Mesothelial cell of epicardium (in vitro differentiated cells): ENCODE measurements around the gene SMOC1. TPM values are rescaled to one million over a fixed set of nuclear protein-coding genes. Genes with fewer than 3 reads are reported as not detected.

ENCODE experiments used
- DNase-seq, 2 experiments: peaks; one replicate each; pipeline ENCODE4 v3.0.0; 2021; ENCODE audit warnings: low spot score in 2 of 2; ENCODE audit not compliant: unreplicated experiment in 2 of 2
- H3K27ac Mint-ChIP-seq: 2 replicates; pipeline ENCODE4 v1.8.0; 2021; ENCODE audit warnings: mixed read lengths
- H3K27me3 Mint-ChIP-seq: 2 replicates; pipeline ENCODE4 v1.8.0; 2021; ENCODE audit warnings: low read depth, mixed read lengths
- H3K36me3 Mint-ChIP-seq: 2 replicates; pipeline ENCODE4 v1.8.0; 2021; ENCODE audit warnings: mixed read lengths
- H3K4me1 Mint-ChIP-seq: 2 replicates; pipeline ENCODE4 v1.8.0; 2021; ENCODE audit warnings: mixed read lengths
- H3K4me3 Mint-ChIP-seq: 2 replicates; pipeline ENCODE4 v1.8.0; 2021; ENCODE audit warnings: mild to moderate bottlenecking, moderate library complexity, mixed read lengths
- H3K9me3 Mint-ChIP-seq: 2 replicates; pipeline ENCODE4 v1.8.0; 2021; ENCODE audit warnings: mixed read lengths
- total RNA-seq: library from RNA; stranded (reverse); gene quantifications from 3 replicates; pipeline ENCODE4 v1.2.1, GENCODE V29; 2021
- TF ChIP-seq, protein P1 (sequence below): fragments of 200-600 bp; sonication (generic); IDR thresholded peaks from one replicate; pipeline ENCODE4 v1.5.0; 2021; ENCODE audit warnings: antibody characterized with exemption; ENCODE audit not compliant: unreplicated experiment

The SMOC1 gene
- total RNA-seq, 1 donor from 2014 or later: 1.5 TPM

DNA sequence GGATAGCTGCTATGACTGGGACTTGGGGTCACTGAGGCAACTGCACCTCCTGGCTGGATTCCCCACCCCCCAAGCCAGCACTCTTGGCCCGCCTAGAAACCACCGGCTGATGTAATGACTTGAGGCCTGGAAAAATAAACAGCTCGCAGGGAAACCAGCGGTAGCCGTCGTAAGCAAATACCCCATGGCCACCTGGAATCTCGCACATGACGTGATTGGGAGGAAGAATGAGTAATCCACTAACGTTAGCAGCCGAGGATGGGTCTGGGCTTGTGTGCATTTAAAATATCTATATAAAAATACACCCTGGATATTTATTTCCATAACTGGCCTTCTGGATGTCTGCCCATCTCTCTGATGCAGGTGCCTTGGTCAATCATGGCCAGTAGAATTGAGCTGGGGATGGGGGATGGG lies 120.1 kb downstream of the SMOC1 start:
- no peak for DNase-seq
- Mint-ChIP-seq H3K4me1 (peaks cover 3% of the 10 kb centered on the region), H3K36me3 (no peaks in the 10 kb centered on the region), H3K9me3 (no peaks in the 10 kb centered on the region), H3K27me3 (peaks cover 19% of the 10 kb centered on the region), H3K27ac (no peak overlapping the region), H3K4me3 (no peak overlapping the region)
- TF ChIP-seq, protein P1, sequence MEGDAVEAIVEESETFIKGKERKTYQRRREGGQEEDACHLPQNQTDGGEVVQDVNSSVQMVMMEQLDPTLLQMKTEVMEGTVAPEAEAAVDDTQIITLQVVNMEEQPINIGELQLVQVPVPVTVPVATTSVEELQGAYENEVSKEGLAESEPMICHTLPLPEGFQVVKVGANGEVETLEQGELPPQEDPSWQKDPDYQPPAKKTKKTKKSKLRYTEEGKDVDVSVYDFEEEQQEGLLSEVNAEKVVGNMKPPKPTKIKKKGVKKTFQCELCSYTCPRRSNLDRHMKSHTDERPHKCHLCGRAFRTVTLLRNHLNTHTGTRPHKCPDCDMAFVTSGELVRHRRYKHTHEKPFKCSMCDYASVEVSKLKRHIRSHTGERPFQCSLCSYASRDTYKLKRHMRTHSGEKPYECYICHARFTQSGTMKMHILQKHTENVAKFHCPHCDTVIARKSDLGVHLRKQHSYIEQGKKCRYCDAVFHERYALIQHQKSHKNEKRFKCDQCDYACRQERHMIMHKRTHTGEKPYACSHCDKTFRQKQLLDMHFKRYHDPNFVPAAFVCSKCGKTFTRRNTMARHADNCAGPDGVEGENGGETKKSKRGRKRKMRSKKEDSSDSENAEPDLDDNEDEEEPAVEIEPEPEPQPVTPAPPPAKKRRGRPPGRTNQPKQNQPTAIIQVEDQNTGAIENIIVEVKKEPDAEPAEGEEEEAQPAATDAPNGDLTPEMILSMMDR: no peak

DNA sequence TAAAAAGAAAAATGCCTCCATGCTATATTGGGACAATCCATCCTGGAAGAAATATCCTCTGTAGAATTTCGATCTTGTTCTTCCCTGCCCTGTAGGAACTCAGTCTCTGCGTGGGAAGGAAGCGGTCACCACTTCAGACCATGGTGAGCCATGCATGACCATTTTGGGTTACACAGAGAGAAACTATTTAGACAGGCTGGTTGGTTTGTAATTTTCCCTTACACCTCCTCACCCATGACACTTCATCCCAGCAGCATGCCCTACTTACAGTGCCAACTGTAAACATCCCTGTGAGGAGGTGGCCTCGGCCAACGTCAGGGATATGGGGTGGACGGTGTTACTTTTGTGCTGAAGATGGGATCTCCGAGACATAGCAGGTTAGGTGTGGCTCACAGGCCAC lies 121.4 kb downstream of the SMOC1 start:
- Mint-ChIP-seq H3K4me1 (peaks cover 6% of the 10 kb centered on the region), H3K27ac (no peak overlapping the region), H3K36me3 (no peaks in the 10 kb centered on the region), H3K9me3 (no peaks in the 10 kb centered on the region), H3K27me3 (peaks cover 11% of the 10 kb centered on the region), H3K4me3 (no peak overlapping the region)
- TF ChIP-seq, protein P1: no peak
- DNase-seq: no peak

DNA sequence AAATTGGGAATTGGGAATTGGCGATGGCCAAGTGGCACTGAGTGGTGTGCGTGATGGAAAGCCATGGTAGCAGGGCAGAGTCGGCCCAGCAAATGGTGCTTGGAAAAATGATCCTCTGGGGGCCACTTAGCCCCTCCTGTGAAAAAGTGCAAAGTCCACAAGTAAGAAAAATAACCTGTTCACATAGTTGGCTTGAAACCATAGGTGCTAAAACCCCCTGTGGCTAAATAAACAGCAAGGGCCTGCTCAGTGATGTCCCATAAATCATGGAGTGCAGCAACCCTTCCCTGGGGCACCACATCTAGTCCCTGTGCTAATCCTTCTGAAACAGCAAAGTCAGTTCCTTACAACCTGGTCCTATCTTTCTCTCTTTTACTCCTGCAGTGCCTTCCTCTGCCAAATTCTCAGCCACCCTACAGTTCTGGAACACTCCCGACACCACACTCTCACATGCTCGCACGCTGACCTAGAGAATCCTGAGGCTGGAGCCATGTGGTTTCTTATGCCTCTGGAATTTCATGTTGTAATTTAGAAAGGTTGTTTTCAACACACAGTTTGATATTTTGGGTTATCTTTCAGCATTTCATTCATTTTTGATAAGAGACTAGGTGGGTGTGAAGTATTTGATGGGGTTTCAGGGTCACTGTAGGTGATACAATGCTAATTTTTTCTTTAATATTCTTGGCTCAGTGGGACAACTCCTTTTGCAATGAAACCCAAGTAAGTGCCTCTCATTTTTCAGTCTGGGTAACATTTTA lies 123.6 kb downstream of the SMOC1 start:
- Mint-ChIP-seq H3K27ac (no peak overlapping the region), H3K4me3 (no peak overlapping the region), H3K4me1 (peaks cover 9% of the 10 kb centered on the region), H3K9me3 (no peaks in the 10 kb centered on the region), H3K36me3 (no peaks in the 10 kb centered on the region), H3K27me3 (peaks cover 3% of the 10 kb centered on the region)
- no peak for DNase-seq
- TF ChIP-seq, protein P1: no peak

DNA sequence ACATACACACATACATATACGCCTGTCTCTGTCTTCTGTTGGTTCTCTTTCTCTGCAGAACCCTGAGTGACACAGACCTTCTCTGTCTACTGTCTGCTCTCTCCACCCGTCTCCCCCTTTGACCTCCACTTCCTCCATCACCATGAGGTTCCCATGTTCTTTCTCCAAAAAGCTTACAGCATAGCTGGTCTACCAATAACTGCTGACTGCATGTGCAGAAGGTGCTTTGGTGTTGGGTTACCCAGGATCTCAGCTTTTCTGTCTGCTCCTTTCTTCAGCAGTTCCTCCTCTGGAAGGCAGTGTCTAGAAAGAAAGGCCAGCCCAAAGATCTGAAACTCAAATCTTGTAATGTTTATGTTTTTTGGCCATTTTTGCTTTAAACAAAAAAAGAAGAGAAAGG lies 125.6 kb downstream of the SMOC1 start:
- no peaks in the 10 kb centered on the region for H3K9me3 Mint-ChIP-seq
- no peaks in the 10 kb centered on the region for H3K36me3 Mint-ChIP-seq
- peaks cover 22% of the 10 kb centered on the region for H3K4me1 Mint-ChIP-seq
- peaks cover 3% of the 10 kb centered on the region for H3K27me3 Mint-ChIP-seq
- H3K27ac Mint-ChIP-seq: peak overlapping the region; percentile 14
- H3K4me3 Mint-ChIP-seq: no peak overlapping the region
- TF ChIP-seq, protein P1: no peak
- DNase-seq: no peak

DNA sequence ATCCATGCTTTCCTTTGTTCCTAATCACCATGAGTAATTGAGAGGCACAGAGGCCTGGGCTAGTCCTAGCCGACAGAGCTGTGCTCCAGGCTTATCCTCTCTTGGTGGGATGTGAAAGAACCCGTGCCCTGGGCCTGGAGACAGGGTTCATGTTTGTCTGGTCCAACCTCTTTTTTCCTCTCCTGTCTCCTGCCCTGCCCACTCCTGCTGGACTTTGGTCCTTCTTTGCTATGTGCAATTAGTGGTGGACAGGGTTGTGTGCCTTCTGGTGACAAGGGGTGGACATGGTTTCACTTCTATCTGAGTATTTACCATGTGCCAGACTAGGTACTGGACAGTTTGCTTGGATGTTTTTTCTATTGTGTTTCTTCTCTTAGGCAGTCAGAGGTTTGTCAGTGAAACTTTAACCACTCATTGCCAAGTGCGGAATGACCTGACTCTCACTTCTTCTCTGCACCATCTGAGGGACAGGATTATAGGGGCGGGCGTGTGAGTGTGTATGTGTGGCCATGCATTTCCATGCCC lies 126.1 kb downstream of the SMOC1 start:
- no peak for DNase-seq
- no peak overlapping the region for H3K27ac Mint-ChIP-seq

More for the DNA sequence above, 126.1 kb downstream of the SMOC1 start:
- Mint-ChIP-seq H3K9me3 (no peaks in the 10 kb centered on the region), H3K4me1 (peaks cover 26% of the 10 kb centered on the region), H3K36me3 (no peaks in the 10 kb centered on the region), H3K4me3 (no peak overlapping the region), H3K27me3 (peaks cover 3% of the 10 kb centered on the region)
- TF ChIP-seq, protein P1: no peak
